RWPE2 (cell line): ENCODE measurements around the gene UBASH3A.

ENCODE experiments used
- ATAC-seq: fragments of 200-7000 bp; cut with Tn5 transposase; 3 replicates; pipeline ENCODE4 v1.9.1; 2021; ENCODE audit warnings: low read depth
- DNase-seq: peaks from one replicate; pipeline ENCODE4 v3.0.0-alpha.2; 2020; ENCODE audit warnings: low spot score
- H3K27ac ChIP-seq: fragments of 450-650 bp; 2 replicates; pipeline ENCODE4 v1.5.1; 2017; ENCODE audit warnings: mild to moderate bottlenecking; ENCODE audit not compliant: poor library complexity, severe bottlenecking
- H3K27me3 ChIP-seq: fragments of 250-450 bp; sonication (Bioruptor Pico); 2 replicates; pipeline ENCODE4 v1.5.1; 2021; ENCODE audit warnings: mild to moderate bottlenecking, moderate library complexity; ENCODE audit not compliant: insufficient read depth, poor library complexity, severe bottlenecking
- H3K36me3 ChIP-seq: fragments of 250-450 bp; sonication (Bioruptor Pico); 2 replicates; pipeline ENCODE4 v1.5.1; 2020; ENCODE audit warnings: low read depth, mild to moderate bottlenecking, moderate library complexity
- H3K4me1 ChIP-seq: fragments of 250-450 bp; sonication (Bioruptor Pico); 2 replicates; pipeline ENCODE4 v1.5.1; 2021; ENCODE audit warnings: mild to moderate bottlenecking, moderate library complexity; ENCODE audit not compliant: insufficient read depth, poor library complexity, severe bottlenecking
- H3K4me3 ChIP-seq: fragments of 250-450 bp; sonication (Bioruptor Pico); 2 replicates; pipeline ENCODE4 v1.5.1; 2021; ENCODE audit warnings: mild to moderate bottlenecking, moderate library complexity; ENCODE audit not compliant: severe bottlenecking
- H3K9me3 ChIP-seq: fragments of 250-450 bp; sonication (Bioruptor Pico); 2 replicates; pipeline ENCODE4 v1.5.1; 2021; ENCODE audit warnings: mild to moderate bottlenecking, moderate library complexity; ENCODE audit not compliant: severe bottlenecking
- CTCF ChIP-seq: fragments of 450-650 bp; IDR thresholded peaks from one replicate; pipeline ENCODE4 v1.5.1; 2017; ENCODE audit warnings: mild to moderate bottlenecking, moderate library complexity; ENCODE audit not compliant: poor library complexity, severe bottlenecking

The UBASH3A gene

GRCh38 chr21:42430521-42430920 is 26.8 kb downstream of the UBASH3A start:
- DNase-seq = no peak
- peaks cover 3% of the 10 kb centered on the region for H3K9me3 ChIP-seq
- H3K36me3 ChIP-seq = no peaks in the 10 kb centered on the region
- no peak overlapping the region for H3K27ac ChIP-seq
- no peak for TF ChIP-seq CTCF
- no peaks in the 10 kb centered on the region for H3K27me3 ChIP-seq
- ATAC-seq = no peak
- H3K4me3 ChIP-seq = no peak overlapping the region
- no peaks in the 10 kb centered on the region for H3K4me1 ChIP-seq

GRCh38 chr21:42431196-42431595 is 27.5 kb downstream of the UBASH3A start:
- H3K36me3 ChIP-seq = no peaks in the 10 kb centered on the region
- no peak for TF ChIP-seq CTCF
- ATAC-seq = no peak
- H3K27me3 ChIP-seq = no peaks in the 10 kb centered on the region
- no peaks in the 10 kb centered on the region for H3K4me1 ChIP-seq
- no peak overlapping the region for H3K27ac ChIP-seq
- H3K9me3 ChIP-seq = peaks cover 3% of the 10 kb centered on the region
- no peak for DNase-seq
- H3K4me3 ChIP-seq = no peak overlapping the region

GRCh38 chr21:42432695-42433094 is 29.0 kb downstream of the UBASH3A start:
- Histone ChIP-seq H3K4me3 (no peak overlapping the region), H3K4me1 (no peaks in the 10 kb centered on the region), H3K36me3 (no peaks in the 10 kb centered on the region), H3K27me3 (no peaks in the 10 kb centered on the region), H3K27ac (no peak overlapping the region), H3K9me3 (peaks cover 3% of the 10 kb centered on the region)
- TF ChIP-seq CTCF = no peak
- ATAC-seq (no peak), DNase-seq (no peak)

DNA sequence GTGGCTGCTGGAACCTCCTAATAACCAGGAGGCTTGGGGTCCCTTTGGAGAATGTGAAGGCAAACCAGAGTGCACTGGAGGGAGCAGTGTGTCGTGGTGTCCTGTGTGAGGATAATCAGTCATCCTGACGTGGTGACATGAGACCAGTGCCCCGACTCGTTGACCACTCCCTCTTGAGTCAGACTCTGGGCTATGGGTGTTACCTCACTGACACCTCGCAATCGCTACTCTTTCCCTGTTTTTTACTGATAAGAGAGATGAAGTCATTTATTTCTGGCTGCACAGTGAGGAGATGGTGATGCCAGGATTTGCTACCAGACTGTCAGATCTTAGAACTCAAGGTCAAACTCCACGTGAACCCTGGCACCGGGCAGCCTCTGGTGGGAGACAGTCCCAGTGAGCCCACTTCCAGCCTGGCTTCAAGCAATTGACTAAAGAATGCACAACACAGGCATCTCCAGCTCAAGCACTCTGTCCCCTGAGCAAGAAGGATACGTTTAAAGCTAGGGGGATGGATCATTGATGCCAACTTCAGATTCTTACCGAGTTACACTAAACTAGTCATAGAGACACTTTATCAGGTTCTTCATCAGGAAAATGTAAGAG is 30.3 kb downstream of the UBASH3A start:
- ATAC-seq = 0 out of 3 replicates have a peak, but pooled peaks have one; percentile 35
- TF ChIP-seq CTCF = no peak
- Histone ChIP-seq H3K4me1 (no peaks in the 10 kb centered on the region), H3K9me3 (peaks cover 3% of the 10 kb centered on the region), H3K36me3 (no peaks in the 10 kb centered on the region), H3K27me3 (no peaks in the 10 kb centered on the region), H3K4me3 (no peak overlapping the region), H3K27ac (no peak overlapping the region)
- no peak for DNase-seq

DNA sequence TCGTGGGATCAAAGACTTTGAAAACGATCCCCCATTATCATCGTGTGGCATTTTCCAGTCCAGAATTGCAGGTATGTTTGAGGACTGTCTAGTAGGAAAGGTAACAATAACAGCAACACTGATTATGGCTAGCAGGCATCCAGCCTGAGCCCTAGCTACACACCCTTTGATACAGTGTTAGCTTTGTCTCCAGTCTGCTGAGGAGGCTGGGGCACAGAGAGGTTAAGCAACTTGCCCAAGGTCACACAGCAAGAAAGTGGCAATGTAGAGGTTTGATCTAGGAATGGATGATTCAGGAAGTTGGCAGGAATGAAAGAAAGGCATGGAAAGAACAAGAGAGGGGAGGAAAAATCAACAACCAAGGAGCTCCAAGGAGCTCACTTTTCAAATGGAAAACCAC is 31.2 kb downstream of the UBASH3A start:
- peaks cover 3% of the 10 kb centered on the region for H3K9me3 ChIP-seq
- H3K27me3 ChIP-seq = no peaks in the 10 kb centered on the region
- no peak for TF ChIP-seq CTCF
- no peak overlapping the region for H3K4me3 ChIP-seq
- H3K4me1 ChIP-seq = no peaks in the 10 kb centered on the region
- no peak overlapping the region for H3K27ac ChIP-seq
- H3K36me3 ChIP-seq = no peaks in the 10 kb centered on the region
- DNase-seq (no peak), ATAC-seq (no peak)
